ENCODE results near the gene PCDHB14. TPM values are rescaled to one million over a fixed set of nuclear protein-coding genes. Genes with fewer than 3 reads are reported as not detected.
"Not testable (repeated sequence)": the region's sequence is repeated elsewhere in the genome, so short reads cannot be mapped to it uniquely, and the experiment has no call there.

PCDHB14 gene
- total RNA-seq, 1 experiment from 2014 or later, result 0.10 TPM

DNA sequence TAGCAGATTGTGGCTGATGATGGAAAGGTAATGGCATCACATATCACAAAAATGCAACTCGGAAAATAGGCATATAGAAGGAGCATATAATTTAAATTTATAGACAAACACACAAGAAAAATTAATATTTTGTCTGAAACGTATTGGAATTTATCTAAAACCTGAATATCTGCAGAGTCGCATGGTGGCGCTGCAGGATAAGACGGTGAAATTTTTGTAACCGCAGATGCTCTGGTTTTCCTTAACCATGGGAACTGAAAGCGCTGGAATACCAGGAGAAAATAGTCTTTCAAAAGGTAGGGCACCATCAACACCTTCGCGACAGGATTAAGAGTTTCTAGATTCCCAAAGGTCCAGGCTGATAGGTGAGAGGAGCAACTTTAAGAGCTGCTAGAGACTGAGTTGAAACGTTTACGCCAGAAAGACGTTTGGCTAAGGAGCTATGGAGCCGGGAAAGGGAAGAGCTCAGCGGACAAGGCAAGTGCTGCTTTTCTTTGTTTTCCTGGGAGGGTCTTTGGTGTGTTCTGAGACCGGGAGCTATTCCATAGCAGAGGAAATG lies 11.0 kb downstream of the PCDHB14 start:
- no peak for DNase-seq
- Histone ChIP-seq H3K36me3 (replicated peaks; ENCODE audit: control insufficient read depth, insufficient read depth, low read length) (no peaks in the 10 kb centered on the region), H3K4me3 (ENCODE audit: insufficient read depth, low read depth, low read length) (no peak overlapping the region), H3K27me3 (ENCODE audit: control insufficient read depth, insufficient read depth, low read length) (no peaks in the 10 kb centered on the region)

DNA sequence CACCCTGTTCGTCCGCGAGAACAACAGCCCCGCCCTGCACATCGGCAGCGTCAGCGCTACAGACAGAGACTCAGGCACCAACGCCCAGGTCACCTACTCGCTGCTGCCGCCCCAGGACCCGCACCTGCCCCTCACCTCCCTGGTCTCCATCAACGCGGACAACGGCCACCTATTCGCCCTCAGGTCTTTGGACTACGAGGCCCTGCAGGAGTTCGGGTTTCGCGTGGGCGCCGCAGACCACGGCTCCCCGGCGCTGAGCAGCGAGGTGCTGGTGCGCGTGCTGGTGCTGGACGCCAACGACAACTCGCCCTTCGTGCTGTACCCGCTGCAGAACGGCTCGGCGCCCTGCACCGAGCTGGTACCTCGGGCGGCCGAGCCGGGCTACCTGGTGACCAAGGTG lies 12.8 kb downstream of the PCDHB14 start:
- not testable (repeated sequence) for DNase-seq; H3K36me3 ChIP-seq (replicated peaks; ENCODE audit: control insufficient read depth, insufficient read depth, low read length); H3K27me3 ChIP-seq (ENCODE audit: control insufficient read depth, insufficient read depth, low read length); H3K4me3 ChIP-seq (ENCODE audit: insufficient read depth, low read depth, low read length)

DNA sequence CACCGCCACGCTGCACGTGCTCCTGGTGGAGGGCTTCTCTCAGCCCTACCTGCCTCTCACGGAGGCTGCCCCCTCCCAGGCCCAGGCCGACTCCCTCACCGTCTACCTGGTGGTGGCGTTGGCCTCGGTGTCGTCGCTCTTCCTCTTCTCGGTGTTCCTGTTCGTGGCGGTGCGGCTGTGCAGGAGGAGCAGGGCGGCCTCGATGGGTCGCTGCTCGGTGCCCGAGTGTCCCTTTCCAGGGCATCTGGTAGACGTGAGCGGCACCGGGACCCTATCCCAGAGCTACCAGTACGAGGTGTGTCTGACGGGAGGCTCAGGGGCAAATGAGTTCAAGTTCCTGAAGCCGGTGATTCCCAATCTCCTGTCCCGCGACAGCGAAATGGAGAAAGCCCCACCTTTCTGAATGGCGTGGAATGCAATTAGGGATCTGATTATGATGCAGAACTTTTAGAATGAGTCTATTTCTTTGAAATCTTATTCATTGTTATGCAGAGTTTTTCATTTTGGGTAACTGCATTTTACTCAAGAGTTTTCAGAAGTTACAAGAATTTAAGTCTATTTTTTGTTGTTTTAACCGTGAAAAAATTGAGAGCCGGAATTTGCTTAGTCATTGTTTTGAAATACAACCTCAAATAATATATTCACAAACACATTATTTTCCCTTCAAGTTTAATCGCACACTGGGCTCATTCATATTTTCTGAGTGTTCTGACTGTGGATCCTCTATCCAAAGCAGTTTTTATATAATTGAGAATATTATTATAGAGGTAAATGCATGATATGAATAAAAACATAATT lies 13.6 kb downstream of the PCDHB14 start:
- H3K27me3 ChIP-seq (ENCODE audit: control insufficient read depth, insufficient read depth, low read length), result no peaks in the 10 kb centered on the region
- H3K36me3 ChIP-seq (replicated peaks; ENCODE audit: control insufficient read depth, insufficient read depth, low read length), result no peaks in the 10 kb centered on the region
- no peak for DNase-seq
- no peak overlapping the region for H3K4me3 ChIP-seq (ENCODE audit: insufficient read depth, low read depth, low read length)

DNA sequence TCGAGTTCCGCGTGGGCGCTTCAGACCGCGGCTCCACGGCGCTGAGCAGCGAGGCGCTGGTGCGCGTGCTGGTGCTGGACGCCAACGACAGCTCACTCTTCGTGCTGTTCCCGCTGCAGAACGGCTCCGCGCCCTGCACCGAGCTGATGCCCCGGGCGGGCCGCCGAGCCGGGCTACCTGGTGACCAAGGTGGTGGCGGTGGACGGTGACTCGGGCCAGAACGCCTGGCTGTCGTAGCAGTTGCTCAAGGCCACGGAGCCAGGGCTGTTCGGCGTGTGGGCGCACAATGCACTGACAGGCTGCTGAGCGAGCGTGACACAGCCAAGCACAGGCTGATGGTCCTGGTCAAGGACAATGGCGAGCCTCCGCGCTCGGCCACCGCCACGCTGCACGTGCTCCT lies 18.4 kb downstream of the PCDHB14 start:
- DNase-seq, result no peak
- Histone ChIP-seq H3K4me3 (ENCODE audit: insufficient read depth, low read depth, low read length) (no peak overlapping the region), H3K36me3 (replicated peaks; ENCODE audit: control insufficient read depth, insufficient read depth, low read length) (no peaks in the 10 kb centered on the region), H3K27me3 (ENCODE audit: control insufficient read depth, insufficient read depth, low read length) (no peaks in the 10 kb centered on the region)

DNA sequence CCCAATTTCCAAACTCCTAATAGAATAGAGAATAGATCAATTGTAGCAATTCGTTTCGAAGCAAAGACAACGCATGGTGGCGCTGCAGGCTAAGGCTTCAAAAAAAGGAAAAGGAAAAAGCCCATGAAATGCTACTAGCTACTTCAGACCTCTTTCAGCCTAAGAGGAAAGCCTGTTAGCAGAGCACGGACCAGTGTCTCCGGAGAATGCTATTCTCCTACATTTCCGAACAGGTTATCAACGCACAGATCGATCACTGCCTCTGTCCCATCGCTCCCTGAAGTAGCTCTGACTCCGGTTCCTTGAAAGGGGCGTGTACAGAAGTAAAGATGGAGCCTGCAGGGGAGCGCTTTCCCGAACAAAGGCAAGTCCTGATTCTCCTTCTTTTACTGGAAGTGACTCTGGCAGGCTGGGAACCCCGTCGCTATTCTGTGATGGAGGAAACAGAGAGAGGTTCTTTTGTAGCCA lies 22.1 kb downstream of the PCDHB14 start, which contains the start of gene PCDHB15:
Gene PCDHB15, plus strand, starts transcription at position 146 of the 468 bp plus-strand sequence. Its CDS starts 184 bp downstream, at position 330.
- DNase-seq, result peak; percentile 47
- Histone ChIP-seq H3K4me3 (ENCODE audit: insufficient read depth, low read depth, low read length) (no peak within 1 kb of the TSS; the same call in 1 of the 2 replicates), H3K27me3 (ENCODE audit: control insufficient read depth, insufficient read depth, low read length) (no peaks in the 10 kb centered on the region), H3K36me3 (replicated peaks; ENCODE audit: control insufficient read depth, insufficient read depth, low read length) (no peaks in the 10 kb centered on the region)

DNA sequence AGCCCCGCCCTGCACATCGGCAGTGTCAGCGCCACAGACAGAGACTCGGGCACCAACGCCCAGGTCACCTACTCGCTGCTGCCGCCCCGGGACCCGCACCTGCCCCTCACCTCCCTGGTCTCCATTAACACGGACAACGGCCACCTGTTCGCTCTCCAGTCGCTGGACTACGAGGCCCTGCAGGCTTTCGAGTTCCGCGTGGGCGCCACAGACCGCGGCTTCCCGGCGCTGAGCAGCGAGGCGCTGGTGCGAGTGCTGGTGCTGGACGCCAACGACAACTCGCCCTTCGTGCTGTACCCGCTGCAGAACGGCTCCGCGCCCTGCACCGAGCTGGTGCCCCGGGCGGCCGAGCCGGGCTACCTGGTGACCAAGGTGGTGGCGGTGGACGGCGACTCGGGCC lies 23.8 kb downstream of the PCDHB14 start:
- DNase-seq; H3K27me3 ChIP-seq (ENCODE audit: control insufficient read depth, insufficient read depth, low read length); H3K4me3 ChIP-seq (ENCODE audit: insufficient read depth, low read depth, low read length); H3K36me3 ChIP-seq (replicated peaks; ENCODE audit: control insufficient read depth, insufficient read depth, low read length): not testable (repeated sequence)

DNA sequence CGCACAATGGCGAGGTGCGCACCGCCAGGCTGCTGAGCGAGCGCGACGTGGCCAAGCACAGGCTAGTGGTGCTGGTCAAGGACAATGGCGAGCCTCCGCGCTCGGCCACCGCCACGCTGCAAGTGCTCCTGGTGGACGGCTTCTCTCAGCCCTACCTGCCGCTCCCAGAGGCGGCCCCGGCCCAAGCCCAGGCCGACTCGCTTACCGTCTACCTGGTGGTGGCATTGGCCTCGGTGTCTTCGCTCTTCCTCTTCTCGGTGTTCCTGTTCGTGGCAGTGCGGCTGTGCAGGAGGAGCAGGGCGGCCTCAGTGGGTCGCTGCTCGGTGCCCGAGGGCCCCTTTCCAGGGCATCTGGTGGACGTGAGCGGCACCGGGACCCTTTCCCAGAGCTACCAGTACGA lies 24.3 kb downstream of the PCDHB14 start:
- DNase-seq, result not testable (repeated sequence)

DNA sequence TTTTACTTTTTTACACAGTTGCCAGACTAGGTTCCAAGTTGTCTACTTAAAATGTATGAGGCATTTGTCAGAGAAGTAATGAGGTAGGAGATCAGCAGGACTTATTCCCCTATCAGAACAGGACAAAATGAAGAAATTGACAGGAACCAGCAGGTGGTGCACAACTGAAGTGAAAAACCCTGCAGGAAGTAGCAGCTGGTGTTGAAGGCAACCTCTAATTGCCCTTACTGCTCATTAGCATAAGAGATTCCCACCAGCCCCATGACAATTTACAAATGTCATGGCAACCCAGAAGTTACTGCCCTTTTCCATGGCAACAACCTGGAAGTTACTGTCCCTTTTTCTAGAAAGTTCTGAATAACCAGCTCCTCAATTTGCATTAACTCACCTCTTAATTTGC lies 27.4 kb downstream of the PCDHB14 start:
- Histone ChIP-seq H3K27me3 (ENCODE audit: control insufficient read depth, insufficient read depth, low read length) (no peaks in the 10 kb centered on the region), H3K36me3 (replicated peaks; ENCODE audit: control insufficient read depth, insufficient read depth, low read length) (no peaks in the 10 kb centered on the region), H3K4me3 (ENCODE audit: insufficient read depth, low read depth, low read length) (no peak overlapping the region)
- no peak for DNase-seq

More for the DNA sequence above, 24.3 kb downstream of the PCDHB14 start:
- H3K27me3 ChIP-seq (ENCODE audit: control insufficient read depth, insufficient read depth, low read length); H3K4me3 ChIP-seq (ENCODE audit: insufficient read depth, low read depth, low read length); H3K36me3 ChIP-seq (replicated peaks; ENCODE audit: control insufficient read depth, insufficient read depth, low read length): not testable (repeated sequence)

DNA sequence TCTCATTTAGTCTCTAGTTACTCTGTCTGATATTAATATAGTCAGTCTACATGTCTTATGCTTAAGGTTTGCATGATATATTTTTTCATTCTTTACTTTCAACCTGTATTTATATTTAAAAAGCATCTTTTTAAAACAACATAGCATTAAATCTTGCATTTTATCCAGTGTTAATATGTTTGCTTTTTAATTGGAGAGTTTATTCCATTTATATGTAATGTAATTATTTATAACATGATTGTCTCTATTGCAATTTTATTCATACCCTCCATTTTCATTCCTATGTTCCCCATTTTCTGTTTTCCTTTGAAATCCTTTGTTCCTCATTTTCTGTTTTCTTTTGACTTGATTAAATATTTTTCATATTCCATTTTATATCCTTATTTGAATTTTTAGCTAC lies 35.3 kb downstream of the PCDHB14 start:
- DNase-seq, result no peak
- Histone ChIP-seq H3K27me3 (ENCODE audit: control insufficient read depth, insufficient read depth, low read length) (no peaks in the 10 kb centered on the region), H3K4me3 (ENCODE audit: insufficient read depth, low read depth, low read length) (no peak overlapping the region), H3K36me3 (replicated peaks; ENCODE audit: control insufficient read depth, insufficient read depth, low read length) (no peaks in the 10 kb centered on the region)

DNA sequence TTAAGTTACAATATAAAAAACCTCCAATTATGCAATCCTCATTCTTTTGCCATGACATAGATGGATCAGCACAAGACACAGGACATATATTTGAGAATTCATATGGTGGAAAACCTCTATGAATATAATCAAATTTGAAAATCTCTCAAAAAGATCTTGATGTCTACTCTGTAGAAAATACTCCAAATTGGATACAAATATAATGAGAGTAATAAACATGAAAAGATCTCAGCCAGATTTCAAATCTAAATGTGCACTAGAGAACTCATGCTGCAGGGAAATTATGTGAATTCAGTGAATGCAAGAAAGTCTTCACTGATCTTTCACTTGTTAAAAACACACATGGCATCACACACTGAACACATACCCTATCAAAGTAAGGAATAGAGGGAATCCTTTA lies 35.8 kb downstream of the PCDHB14 start:
- Histone ChIP-seq H3K27me3 (ENCODE audit: control insufficient read depth, insufficient read depth, low read length) (no peaks in the 10 kb centered on the region), H3K36me3 (replicated peaks; ENCODE audit: control insufficient read depth, insufficient read depth, low read length) (no peaks in the 10 kb centered on the region), H3K4me3 (ENCODE audit: insufficient read depth, low read depth, low read length) (no peak overlapping the region)
- no peak for DNase-seq

DNA sequence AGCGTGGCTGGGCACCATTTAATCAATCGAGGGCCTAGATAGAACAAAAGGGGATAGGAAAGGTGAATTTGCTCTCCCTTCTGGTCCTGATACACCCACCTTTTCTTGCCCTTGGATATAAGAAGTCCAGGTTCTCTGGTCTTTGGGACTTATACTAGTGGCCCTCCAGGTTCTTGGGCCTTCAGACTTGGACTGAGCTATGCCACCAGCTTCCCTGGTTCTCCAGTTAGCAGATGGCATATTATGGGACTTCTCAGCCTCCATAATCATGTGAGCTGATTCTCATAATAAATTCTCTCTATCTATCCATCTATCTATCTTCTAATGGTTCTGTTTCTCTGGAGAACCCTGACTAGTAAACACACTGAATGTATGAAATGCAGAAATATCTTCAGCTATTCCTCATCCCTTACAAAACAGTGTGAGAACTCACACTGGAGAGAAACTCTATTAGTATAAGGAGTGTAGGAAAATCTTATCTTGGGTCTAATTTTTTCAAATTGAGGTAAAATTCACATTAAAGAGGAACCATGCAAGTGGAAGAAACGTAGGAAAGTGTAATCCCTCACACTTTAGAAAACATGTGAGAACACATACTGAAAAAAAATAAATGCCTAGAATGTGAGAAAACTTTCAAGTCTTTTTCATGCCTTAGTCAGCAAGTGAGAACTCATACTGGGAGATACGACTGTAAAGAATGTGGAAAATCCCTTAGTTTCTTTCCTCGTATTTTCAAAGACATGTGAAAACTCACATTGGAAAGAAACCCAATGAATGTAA lies 37.5 kb downstream of the PCDHB14 start:
- Histone ChIP-seq H3K27me3 (ENCODE audit: control insufficient read depth, insufficient read depth, low read length) (no peaks in the 10 kb centered on the region), H3K36me3 (replicated peaks; ENCODE audit: control insufficient read depth, insufficient read depth, low read length) (no peaks in the 10 kb centered on the region), H3K4me3 (ENCODE audit: insufficient read depth, low read depth, low read length) (no peak overlapping the region)
- no peak for DNase-seq

DNA sequence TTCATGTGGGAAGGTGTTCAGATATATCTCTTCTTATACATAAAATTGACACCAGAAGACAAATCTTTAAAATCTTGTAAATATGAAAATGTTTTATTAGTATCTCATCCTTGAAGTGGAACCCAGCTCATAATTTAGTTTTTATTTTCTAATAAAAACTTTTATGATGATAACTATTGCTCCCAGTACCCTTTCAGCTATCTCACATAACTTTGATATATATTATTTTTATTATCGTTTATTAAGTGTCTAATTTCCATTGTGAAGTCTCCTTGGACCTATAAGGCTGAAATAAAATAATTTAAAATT lies 38.0 kb downstream of the PCDHB14 start:
- Histone ChIP-seq H3K27me3 (ENCODE audit: control insufficient read depth, insufficient read depth, low read length) (no peaks in the 10 kb centered on the region), H3K4me3 (ENCODE audit: insufficient read depth, low read depth, low read length) (no peak overlapping the region), H3K36me3 (replicated peaks; ENCODE audit: control insufficient read depth, insufficient read depth, low read length) (no peaks in the 10 kb centered on the region)
- DNase-seq, result no peak

DNA sequence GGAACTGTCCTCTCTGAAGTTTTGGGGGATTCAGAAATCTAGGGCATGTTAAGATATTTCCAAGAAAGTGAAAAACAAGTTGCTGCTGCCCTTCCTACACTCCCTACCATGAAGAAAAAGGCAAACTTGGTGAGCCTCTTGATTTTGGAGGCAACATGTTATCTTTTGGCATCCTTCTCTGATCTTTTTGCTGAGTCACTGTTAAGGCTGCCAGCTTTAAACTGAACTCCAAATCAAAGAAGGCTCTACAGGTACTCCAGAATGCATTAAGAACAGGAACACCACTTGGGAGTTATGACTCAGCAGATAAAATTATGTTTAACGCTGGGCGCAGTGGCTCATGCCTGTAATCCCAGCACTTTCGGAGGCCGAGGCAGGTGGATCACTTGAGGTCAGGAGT lies 46.1 kb downstream of the PCDHB14 start:
- Histone ChIP-seq H3K4me3 (ENCODE audit: insufficient read depth, low read depth, low read length) (no peak overlapping the region), H3K27me3 (ENCODE audit: control insufficient read depth, insufficient read depth, low read length) (no peaks in the 10 kb centered on the region), H3K36me3 (replicated peaks; ENCODE audit: control insufficient read depth, insufficient read depth, low read length) (no peaks in the 10 kb centered on the region)
- no peak for DNase-seq

DNA sequence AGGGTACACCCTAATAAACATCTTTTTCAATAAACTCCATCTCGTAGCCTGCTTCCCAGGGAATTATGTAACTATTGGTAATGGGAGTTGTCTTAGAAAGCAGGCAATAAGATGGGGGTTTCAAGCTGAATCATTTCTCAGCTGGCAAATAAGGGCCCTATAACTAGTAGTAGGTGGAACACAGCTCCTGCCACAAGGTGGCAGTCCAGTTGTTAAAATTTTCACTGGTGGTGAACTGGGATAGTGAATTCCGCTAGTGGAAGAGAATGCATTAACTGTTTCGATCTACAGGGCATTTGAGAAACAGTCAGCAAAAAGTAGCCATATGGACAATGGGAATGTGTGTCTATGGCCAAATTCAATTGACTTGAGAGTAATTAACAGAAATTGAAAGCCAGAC lies 49.8 kb downstream of the PCDHB14 start:
- no peak overlapping the region for H3K4me3 ChIP-seq (ENCODE audit: insufficient read depth, low read depth, low read length)
- no peak for DNase-seq
- H3K36me3 ChIP-seq (replicated peaks; ENCODE audit: control insufficient read depth, insufficient read depth, low read length), result no peaks in the 10 kb centered on the region

More for the DNA sequence above, 49.8 kb downstream of the PCDHB14 start:
- H3K27me3 ChIP-seq (ENCODE audit: control insufficient read depth, insufficient read depth, low read length), result no peaks in the 10 kb centered on the region
